ENCODE data around the gene IFNG-AS1. TPM values are rescaled to one million over a fixed set of nuclear protein-coding genes. Genes with fewer than 3 reads are reported as not detected.

The IFNG-AS1 gene
- polyA plus RNA-seq, 1 experiment = not detected

- Histone ChIP-seq H3K27me3 (ENCODE audit: control insufficient read depth, insufficient read depth, low read length) (peaks cover 5% of the 10 kb centered on the region), H3K27ac (ENCODE audit: low read depth, low read length) (no peak overlapping the region), H3K4me3 (ENCODE audit: low read depth, low read length) (no peak overlapping the region), H3K9me3 (ENCODE audit: control insufficient read depth, insufficient read depth, low read length) (no peaks in the 10 kb centered on the region)
- ChIA-PET CTCF (interaction anchor here (0.5 to 6.0 kb wide), 71 partner anchors 8 to 782 kb away, joined by 3 to 157 read pairs (median 4); partner anchors contain the start of gene DYRK2), POLR2A (interaction anchor here (1.1 kb wide), 1 partner anchor 587 kb away, joined by 5 read pairs; no protein-coding TSS in a partner anchor)
- TF ChIP-seq, protein P1, sequence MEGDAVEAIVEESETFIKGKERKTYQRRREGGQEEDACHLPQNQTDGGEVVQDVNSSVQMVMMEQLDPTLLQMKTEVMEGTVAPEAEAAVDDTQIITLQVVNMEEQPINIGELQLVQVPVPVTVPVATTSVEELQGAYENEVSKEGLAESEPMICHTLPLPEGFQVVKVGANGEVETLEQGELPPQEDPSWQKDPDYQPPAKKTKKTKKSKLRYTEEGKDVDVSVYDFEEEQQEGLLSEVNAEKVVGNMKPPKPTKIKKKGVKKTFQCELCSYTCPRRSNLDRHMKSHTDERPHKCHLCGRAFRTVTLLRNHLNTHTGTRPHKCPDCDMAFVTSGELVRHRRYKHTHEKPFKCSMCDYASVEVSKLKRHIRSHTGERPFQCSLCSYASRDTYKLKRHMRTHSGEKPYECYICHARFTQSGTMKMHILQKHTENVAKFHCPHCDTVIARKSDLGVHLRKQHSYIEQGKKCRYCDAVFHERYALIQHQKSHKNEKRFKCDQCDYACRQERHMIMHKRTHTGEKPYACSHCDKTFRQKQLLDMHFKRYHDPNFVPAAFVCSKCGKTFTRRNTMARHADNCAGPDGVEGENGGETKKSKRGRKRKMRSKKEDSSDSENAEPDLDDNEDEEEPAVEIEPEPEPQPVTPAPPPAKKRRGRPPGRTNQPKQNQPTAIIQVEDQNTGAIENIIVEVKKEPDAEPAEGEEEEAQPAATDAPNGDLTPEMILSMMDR (IDR thresholded peaks at IDR 0.05; ENCODE audit: low read depth, low read length) = peak; percentile 74
- DNase-seq (ENCODE audit: low read depth, low spot score) = peak; percentile 38
Observed at GRCh38 chr12:67943141-67943892, 45.9 kb upstream of the IFNG-AS1 start.

DNA sequence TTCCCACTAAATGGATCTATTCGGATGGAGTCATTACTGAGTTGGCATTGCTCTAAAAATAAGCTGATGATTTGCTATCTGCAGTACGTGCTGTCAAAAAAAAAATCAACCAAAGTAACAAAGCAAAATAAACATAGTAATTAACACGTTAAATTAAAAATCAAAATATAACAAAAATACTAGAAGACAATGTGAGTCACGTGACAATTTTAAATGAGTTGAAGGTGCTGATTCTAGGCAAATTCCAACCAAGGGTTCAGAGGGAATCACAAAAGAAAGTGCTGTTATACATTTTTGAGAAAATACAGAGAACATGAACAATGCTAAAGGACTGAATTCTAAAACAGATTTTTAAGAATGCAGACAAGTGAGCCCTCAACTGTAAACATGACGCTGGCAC lies 45.2 kb upstream of the IFNG-AS1 start:
- CTCF ChIA-PET = interaction anchor here (1.3 to 6.0 kb wide), 6 partner anchors 23 to 586 kb away, joined by 3 to 157 read pairs (median 5); no protein-coding TSS in a partner anchor

DNA sequence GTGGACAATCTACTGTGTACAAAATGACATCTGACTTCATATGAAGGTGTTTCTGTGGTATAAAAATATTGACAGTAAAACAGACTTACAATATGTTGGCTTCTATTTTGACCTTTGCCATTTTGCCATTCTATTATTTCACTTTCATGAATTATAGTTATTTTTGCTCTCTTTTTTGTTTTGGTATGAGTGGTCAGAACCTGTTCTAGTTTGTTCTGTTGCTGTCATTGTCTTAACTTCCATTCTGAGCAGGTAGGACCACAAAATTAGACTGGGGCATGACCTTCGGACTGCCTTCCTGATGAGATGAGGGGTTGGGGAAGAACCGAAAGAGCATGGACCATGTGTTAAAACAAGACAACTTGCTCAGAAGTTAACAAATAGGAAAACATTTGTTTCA lies 36.5 kb upstream of the IFNG-AS1 start:
- Histone ChIP-seq H3K27ac (ENCODE audit: low read depth, low read length) (no peak overlapping the region), H3K4me3 (ENCODE audit: low read depth, low read length) (no peak overlapping the region), H3K27me3 (ENCODE audit: control insufficient read depth, insufficient read depth, low read length) (no peaks in the 10 kb centered on the region), H3K9me3 (ENCODE audit: control insufficient read depth, insufficient read depth, low read length) (no peaks in the 10 kb centered on the region)
- TF ChIP-seq, protein P1 (IDR thresholded peaks at IDR 0.05; ENCODE audit: low read depth, low read length) = no peak
- POLR2A ChIA-PET = no interaction called here
- no peak for DNase-seq (ENCODE audit: low read depth, low spot score)
- CTCF ChIA-PET = interaction anchor here (0.7 kb wide), 1 partner anchor 10 kb away, joined by 3 read pairs; no protein-coding TSS in a partner anchor

More for the DNA sequence above, 45.2 kb upstream of the IFNG-AS1 start:
- Histone ChIP-seq H3K27me3 (ENCODE audit: control insufficient read depth, insufficient read depth, low read length) (peaks cover 5% of the 10 kb centered on the region), H3K9me3 (ENCODE audit: control insufficient read depth, insufficient read depth, low read length) (no peaks in the 10 kb centered on the region), H3K27ac (ENCODE audit: low read depth, low read length) (no peak overlapping the region), H3K4me3 (ENCODE audit: low read depth, low read length) (no peak overlapping the region)
- TF ChIP-seq, protein P1 (IDR thresholded peaks at IDR 0.05; ENCODE audit: low read depth, low read length) = no peak
- POLR2A ChIA-PET = no interaction called here
- DNase-seq (ENCODE audit: low read depth, low spot score) = no peak

GRCh38 chr12:67957383-67957782 lies 31.9 kb upstream of the IFNG-AS1 start:
- no peak for DNase-seq (ENCODE audit: low read depth, low spot score)
- TF ChIP-seq, protein P1 (IDR thresholded peaks at IDR 0.05; ENCODE audit: low read depth, low read length) = no peak
- H3K27me3 ChIP-seq (ENCODE audit: control insufficient read depth, insufficient read depth, low read length) = no peaks in the 10 kb centered on the region

DNA sequence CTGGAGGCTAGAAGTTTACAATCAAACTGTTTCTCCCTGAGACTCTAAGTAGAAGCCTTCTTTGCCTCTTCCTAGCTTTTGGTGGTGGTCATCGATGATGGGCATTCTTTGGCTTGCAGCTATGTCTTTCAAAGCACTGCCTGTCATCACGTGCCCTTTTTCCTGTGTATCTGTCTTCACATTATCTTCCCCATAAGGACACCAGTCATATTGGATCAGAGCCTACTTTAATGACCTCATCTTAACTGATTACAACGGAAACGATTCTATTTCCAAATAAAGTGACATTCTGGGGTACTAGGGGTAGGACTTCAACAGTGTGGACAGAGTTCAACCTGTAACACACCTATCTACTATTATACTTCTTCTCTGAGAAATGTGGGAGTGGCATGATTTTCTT lies 31.1 kb upstream of the IFNG-AS1 start:
- TF ChIP-seq, protein P1 (IDR thresholded peaks at IDR 0.05; ENCODE audit: low read depth, low read length) = no peak
- ChIA-PET CTCF (no interaction called here), POLR2A (no interaction called here)
- H3K9me3 ChIP-seq (ENCODE audit: control insufficient read depth, insufficient read depth, low read length) = no peaks in the 10 kb centered on the region
- H3K27ac ChIP-seq (ENCODE audit: low read depth, low read length) = no peak overlapping the region
- no peak for DNase-seq (ENCODE audit: low read depth, low spot score)
- H3K27me3 ChIP-seq (ENCODE audit: control insufficient read depth, insufficient read depth, low read length) = no peaks in the 10 kb centered on the region
- H3K4me3 ChIP-seq (ENCODE audit: low read depth, low read length) = no peak overlapping the region

More at GRCh38 chr12:67957383-67957782, 31.9 kb upstream of the IFNG-AS1 start:
- Histone ChIP-seq H3K9me3 (ENCODE audit: control insufficient read depth, insufficient read depth, low read length) (no peaks in the 10 kb centered on the region), H3K4me3 (ENCODE audit: low read depth, low read length) (no peak overlapping the region), H3K27ac (ENCODE audit: low read depth, low read length) (no peak overlapping the region)
- ChIA-PET POLR2A (no interaction called here), CTCF (no interaction called here)

All from AG04450 (cell line).